Esophagus muscularis mucosa (tissue), 4 donors: Measurements from ENCODE around the gene HCLS1. TPM values are rescaled to one million over a fixed set of nuclear protein-coding genes. Genes with fewer than 3 reads are reported as not detected.
"Not testable (repeated sequence)": the region's sequence is repeated elsewhere in the genome, so short reads cannot be mapped to it uniquely, and the experiment has no call there.

Source experiments
- DNase-seq: peaks from one replicate; pipeline ENCODE4 v3.0.0-alpha.2; 2017; ENCODE audit errors: extremely low spot score
- H3K27ac ChIP-seq, 4 donors: fragments of 200-600 bp; sonication (generic); replicated peaks in 1 of 4; 1 replicate in 3 of 4; 2 replicates in 1 of 4; pipeline ENCODE4 v1.5.1; 2016 to 2019; ENCODE audit warnings: mild to moderate bottlenecking in 1 of 4
- H3K27me3 ChIP-seq, 4 donors: fragments of 200-600 bp; sonication (generic); one replicate each; pipeline versions ENCODE4 v1.5.1 to v1.6.0; 2016 to 2019
- H3K36me3 ChIP-seq, 4 donors: fragments of 200-600 bp; sonication (generic); one replicate each; pipeline ENCODE4 v1.5.1; 2016 to 2019
- H3K4me1 ChIP-seq, 4 donors: fragments of 200-600 bp; sonication (generic); one replicate each; pipeline ENCODE4 v1.5.1; 2016 to 2019
- H3K4me3 ChIP-seq, 4 donors: fragments of 200-600 bp; sonication (generic); 1 replicate in 2 of 4; 2 replicates in 2 of 4; pipeline ENCODE4 v1.5.1; 2016 to 2019; ENCODE audit warnings: mild to moderate bottlenecking in 4 of 4, moderate library complexity in 1 of 4
- H3K9me3 ChIP-seq, 4 donors: fragments of 200-600 bp; sonication (generic); 1 replicate in 3 of 4; 2 replicates in 1 of 4; pipeline ENCODE4 v1.5.1; 2016 to 2019
- EP300 ChIP-seq: sonication (generic); formaldehyde crosslinking; IDR thresholded peaks from one replicate; pipeline ENCODE4 v1.6.1; 2017; ENCODE audit warnings: antibody characterized with exemption
- POLR2A ChIP-seq: fragments of 450-650 bp; IDR thresholded peaks from one replicate; pipeline ENCODE4 v1.6.1; 2017; ENCODE audit warnings: antibody characterized with exemption, moderate library complexity, mild to moderate bottlenecking, low read depth
- POLR2AphosphoS5 ChIP-seq, 2 donors: sonication (generic); formaldehyde crosslinking; IDR thresholded peaks; one replicate each; pipeline ENCODE4 v1.6.1; 2017; ENCODE audit warnings: antibody characterized with exemption in 2 of 2
- WGBS: methylation state at CpG from one replicate; pipeline ENCODE4 v1.1.5; 2018; 5-methylcytosine and 5-hydroxymethylcytosine counted together
- intact Hi-C: fragments of 100-400 bp; cut with DNase I; formaldehyde crosslinking; loops from one replicate; pipeline ENCODE4 v1.15.1; 2023
- total RNA-seq, 4 donors: library from RNA; depleted of rRNA; stranded (reverse); fragments of >200 nt; gene quantifications; one replicate each; pipeline versions ENCODE4 v1.1.0 to v1.2.1, GENCODE V29; 2016
- TF ChIP-seq, protein P1 (sequence below), 3 experiments: fragments of 200-600 bp in 2 of 3; fragments of 450-650 bp in 1 of 3; sonication (generic) in 2 of 3; IDR thresholded peaks; one replicate each; pipeline ENCODE4 v1.5.1; 2017 to 2019; ENCODE audit warnings: antibody characterized with exemption in 3 of 3, mild to moderate bottlenecking in 2 of 3, moderate library complexity in 1 of 3

Gene HCLS1
- total RNA-seq, 4 donors from 2014 or later: 20.5 to 71.7 (median 35.5) TPM

DNA sequence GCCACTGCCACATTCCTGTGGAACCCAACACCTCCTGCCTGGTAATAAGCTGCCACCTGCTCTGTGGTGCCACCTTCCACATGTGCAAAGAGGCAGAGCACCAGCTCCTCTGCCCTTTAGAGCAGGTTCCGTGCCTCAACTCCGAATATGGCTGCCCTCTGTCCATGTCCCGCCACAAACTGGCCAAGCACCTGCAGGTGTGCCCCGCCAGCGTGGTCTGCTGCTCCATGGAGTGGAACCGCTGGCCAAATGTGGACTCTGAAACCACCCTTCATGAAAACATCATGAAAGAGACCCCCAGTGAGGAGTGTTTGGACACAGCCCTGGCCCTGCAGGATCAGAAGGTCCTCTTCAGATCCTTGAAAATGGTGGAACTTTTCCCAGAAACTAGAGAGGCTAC is 39.2 kb downstream of the HCLS1 start:
- no CpG with 5 or more reads among the region's 6 CpGs for WGBS
- TF ChIP-seq EP300 (no peak), POLR2AphosphoS5 (IDR thresholded peaks at IDR 0.05) (no peak), POLR2A (no peak)
- TF ChIP-seq, protein P1, sequence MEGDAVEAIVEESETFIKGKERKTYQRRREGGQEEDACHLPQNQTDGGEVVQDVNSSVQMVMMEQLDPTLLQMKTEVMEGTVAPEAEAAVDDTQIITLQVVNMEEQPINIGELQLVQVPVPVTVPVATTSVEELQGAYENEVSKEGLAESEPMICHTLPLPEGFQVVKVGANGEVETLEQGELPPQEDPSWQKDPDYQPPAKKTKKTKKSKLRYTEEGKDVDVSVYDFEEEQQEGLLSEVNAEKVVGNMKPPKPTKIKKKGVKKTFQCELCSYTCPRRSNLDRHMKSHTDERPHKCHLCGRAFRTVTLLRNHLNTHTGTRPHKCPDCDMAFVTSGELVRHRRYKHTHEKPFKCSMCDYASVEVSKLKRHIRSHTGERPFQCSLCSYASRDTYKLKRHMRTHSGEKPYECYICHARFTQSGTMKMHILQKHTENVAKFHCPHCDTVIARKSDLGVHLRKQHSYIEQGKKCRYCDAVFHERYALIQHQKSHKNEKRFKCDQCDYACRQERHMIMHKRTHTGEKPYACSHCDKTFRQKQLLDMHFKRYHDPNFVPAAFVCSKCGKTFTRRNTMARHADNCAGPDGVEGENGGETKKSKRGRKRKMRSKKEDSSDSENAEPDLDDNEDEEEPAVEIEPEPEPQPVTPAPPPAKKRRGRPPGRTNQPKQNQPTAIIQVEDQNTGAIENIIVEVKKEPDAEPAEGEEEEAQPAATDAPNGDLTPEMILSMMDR (IDR thresholded peaks at IDR 0.05): no peak
- peaks cover 0 to 7% (median 0%) of the 10 kb centered on the region in 4 donors for H3K36me3 ChIP-seq
- no peak overlapping the region for H3K4me3 ChIP-seq
- no peaks in the 10 kb centered on the region for H3K9me3 ChIP-seq
- no peak overlapping the region for H3K27ac ChIP-seq
- H3K4me1 ChIP-seq: no peaks in the 10 kb centered on the region
- intact Hi-C loops: no loop called here
- H3K27me3 ChIP-seq: no peaks in the 10 kb centered on the region
- DNase-seq: no peak

DNA sequence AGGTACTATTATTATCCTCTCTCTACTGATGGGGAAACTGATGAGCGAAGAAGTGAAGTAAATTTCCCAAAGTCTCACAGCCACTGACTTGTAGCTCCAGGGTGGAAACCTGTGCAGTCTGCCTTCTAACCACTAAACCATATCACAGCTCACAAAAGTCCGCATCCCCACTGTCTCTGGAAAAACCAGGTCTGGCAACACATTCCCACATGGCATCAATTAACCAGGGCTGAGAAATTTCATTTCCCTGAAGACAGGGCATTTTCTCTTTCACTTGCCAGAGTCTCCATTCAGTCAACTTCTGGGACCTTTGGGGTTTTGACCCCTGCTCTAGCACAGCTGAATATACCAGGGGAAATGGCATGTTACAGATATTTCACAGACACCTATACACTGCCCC is 41.0 kb downstream of the HCLS1 start:
- Histone ChIP-seq H3K4me3 (no peak overlapping the region), H3K27me3 (no peaks in the 10 kb centered on the region), H3K27ac (no peak overlapping the region), H3K9me3 (no peaks in the 10 kb centered on the region), H3K4me1 (no peaks in the 10 kb centered on the region), H3K36me3 (peaks cover 0 to 7% (median 0%) of the 10 kb centered on the region in 4 donors)
- 100% methylated on average over 2 of the region's 2 CpGs for WGBS
- TF ChIP-seq, protein P1 (IDR thresholded peaks at IDR 0.05): no peak
- TF ChIP-seq EP300 (no peak), POLR2A (no peak), POLR2AphosphoS5 (IDR thresholded peaks at IDR 0.05) (no peak)
- no peak for DNase-seq
- intact Hi-C loops: no loop called here

DNA sequence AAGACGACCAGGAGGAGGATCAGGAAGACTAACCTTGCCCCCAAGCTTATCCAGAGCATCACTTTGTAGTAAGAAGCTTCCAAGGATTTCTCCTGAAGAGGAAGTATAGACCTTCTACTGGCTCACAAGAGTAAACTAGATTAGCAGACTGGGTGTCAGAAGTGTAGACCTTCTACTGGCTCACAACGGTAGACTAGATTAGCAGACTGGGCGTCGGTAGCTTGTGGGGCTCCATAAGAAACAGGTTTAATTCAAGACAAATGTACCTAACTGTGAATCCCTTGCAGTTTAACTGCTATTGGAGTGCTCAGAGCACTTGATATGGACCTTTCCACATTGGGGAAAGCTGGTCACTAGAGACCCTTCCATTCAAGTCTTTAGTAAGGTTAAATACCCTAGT is 54.6 kb downstream of the HCLS1 start:
- Histone ChIP-seq H3K4me3 (no peak overlapping the region), H3K4me1 (peaks cover 0 to 12% (median 7%) of the 10 kb centered on the region in 4 donors), H3K27me3 (no peaks in the 10 kb centered on the region), H3K36me3 (no peaks in the 10 kb centered on the region), H3K9me3 (no peaks in the 10 kb centered on the region), H3K27ac (no peak overlapping the region)
- no peak for DNase-seq
- 86% methylated on average over 4 of the region's 4 CpGs for WGBS
- intact Hi-C loops: no loop called here
- TF ChIP-seq POLR2AphosphoS5 (IDR thresholded peaks at IDR 0.05) (no peak), EP300 (no peak), POLR2A (no peak)
- TF ChIP-seq, protein P1 (IDR thresholded peaks at IDR 0.05): no peak

DNA sequence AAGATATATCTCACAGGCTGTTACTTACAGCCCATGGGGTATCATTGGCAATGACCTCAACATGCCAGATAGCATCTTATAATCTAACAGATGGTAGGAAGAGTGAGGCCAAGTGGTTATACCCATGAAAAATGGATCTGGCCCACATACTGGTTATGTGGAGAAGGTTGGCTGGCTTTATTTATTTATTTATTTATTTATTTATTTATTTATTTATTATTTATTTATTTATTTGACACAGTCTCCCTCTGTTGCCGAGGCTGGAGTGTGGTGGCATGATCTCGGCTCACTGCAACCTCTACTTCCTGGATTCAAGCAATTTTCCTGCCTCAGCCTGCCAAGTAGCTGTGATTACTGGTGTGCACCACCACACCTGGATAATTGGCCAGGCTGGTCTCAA is 55.9 kb downstream of the HCLS1 start:
- intact Hi-C loops: no loop called here
- no peak for DNase-seq
- Histone ChIP-seq H3K36me3 (no peaks in the 10 kb centered on the region), H3K27me3 (no peaks in the 10 kb centered on the region), H3K4me3 (no peak overlapping the region), H3K9me3 (no peaks in the 10 kb centered on the region), H3K27ac (no peak overlapping the region), H3K4me1 (peaks cover 0 to 22% (median 9%) of the 10 kb centered on the region in 4 donors)
- TF ChIP-seq EP300 (no peak), POLR2AphosphoS5 (IDR thresholded peaks at IDR 0.05) (no peak), POLR2A (no peak)
- TF ChIP-seq, protein P1 (IDR thresholded peaks at IDR 0.05): no peak
- 83% methylated on average over 2 of the region's 2 CpGs for WGBS

- no peaks in the 10 kb centered on the region for H3K9me3 ChIP-seq
- WGBS: 25% methylated on average over 4 of the region's 4 CpGs
- intact Hi-C loops: no loop called here
- DNase-seq: no peak
- no peaks in the 10 kb centered on the region for H3K36me3 ChIP-seq
- H3K27me3 ChIP-seq: no peaks in the 10 kb centered on the region
- no peak overlapping the region for H3K4me3 ChIP-seq
- TF ChIP-seq POLR2A (no peak), POLR2AphosphoS5 (IDR thresholded peaks at IDR 0.05) (no peak), EP300 (no peak)
- TF ChIP-seq, protein P1 (IDR thresholded peaks at IDR 0.05): no peak
- H3K27ac ChIP-seq: no peak overlapping the region
- peaks cover 0 to 22% (median 9%) of the 10 kb centered on the region in 4 donors for H3K4me1 ChIP-seq
These were observed 59.4 kb downstream of the HCLS1 start for GRCh38 chr3:121601212-121601812.

- H3K4me3 ChIP-seq, H3K9me3 ChIP-seq, DNase-seq, H3K27me3 ChIP-seq, intact Hi-C loops, H3K27ac ChIP-seq, H3K36me3 ChIP-seq: not testable (repeated sequence)
- 87% methylated on average over 2 of the region's 2 CpGs for WGBS
- peaks cover 0 to 22% (median 9%) of the 10 kb centered on the region in 4 donors for H3K4me1 ChIP-seq
These were observed 60.8 kb downstream of the HCLS1 start for GRCh38 chr3:121599900-121600299.
